DMS 273 (cell line): ENCODE results near the gene E2F1.

ENCODE experiments used
- DNase-seq: peaks from one replicate; lab custom pipeline; 2025; ENCODE audit not compliant: unreplicated experiment; lab: John Stamatoyannopoulos, UW

Gene E2F1

GRCh38 chr20:33686100-33686983 lies at the start of gene E2F1:
TSS of gene E2F1 (minus strand) at chr20:33686385. CDS start at chr20:33686264, 121 bp downstream.
- DNase-seq = peak; percentile 99

- DNase-seq = no peak
These were observed 47.7 kb upstream of the E2F1 start for GRCh38 chr20:33733654-33734576.

- DNase-seq = peak; percentile 99
These were observed 46.2 kb upstream of the E2F1 start for GRCh38 chr20:33732166-33732970.

GRCh38 chr20:33731693-33732165 lies 45.5 kb upstream of the E2F1 start, which contains the start of gene ZNF341:
TSS of gene ZNF341 (plus strand) at chr20:33731996. CDS start at chr20:33732022, 26 bp downstream.
- DNase-seq = peak; percentile 99

GRCh38 chr20:33730946-33731692 lies 44.9 kb upstream of the E2F1 start:
- no peak for DNase-seq

GRCh38 chr20:33729101-33729500 lies 42.9 kb upstream of the E2F1 start:
- no peak for DNase-seq

- DNase-seq = no peak
These were observed 42.3 kb upstream of the E2F1 start for GRCh38 chr20:33728463-33728862.

- no peak for DNase-seq
These were observed 41.6 kb upstream of the E2F1 start for GRCh38 chr20:33727806-33728205.

- DNase-seq = no peak
These were observed 40.9 kb upstream of the E2F1 start for GRCh38 chr20:33727115-33727479.

GRCh38 chr20:33725607-33726264 lies 39.6 kb upstream of the E2F1 start:
- peak; percentile 26 for DNase-seq

- no peak for DNase-seq
These were observed 38.4 kb upstream of the E2F1 start for GRCh38 chr20:33724439-33725094.

GRCh38 chr20:33721391-33722140 lies 35.4 kb upstream of the E2F1 start:
- DNase-seq = no peak

GRCh38 chr20:33719989-33720709 lies 34.0 kb upstream of the E2F1 start, which contains the start of gene PXMP4:
TSS of gene PXMP4 (minus strand) at chr20:33720310. CDS start at chr20:33720207, 103 bp downstream.
- peak; percentile 96 for DNase-seq

GRCh38 chr20:33719277-33719988 lies 33.2 kb upstream of the E2F1 start:
- no peak for DNase-seq

GRCh38 chr20:33716498-33716897 lies 30.3 kb upstream of the E2F1 start:
- DNase-seq = no peak

GRCh38 chr20:33713865-33714367 lies 27.7 kb upstream of the E2F1 start:
- no peak for DNase-seq

GRCh38 chr20:33711446-33711738 lies 25.2 kb upstream of the E2F1 start:
- DNase-seq = no peak
